Endothelial cell of umbilical vein (primary cell): ENCODE results near the gene GP5.

ENCODE experiments used
- CTCF ChIP-seq, 2 donors: IDR thresholded peaks; 1 replicate in 1 of 2; 2 replicates in 1 of 2; pipeline ENCODE4 v1.5.1; 2011; ENCODE audit warnings: low read length in 2 of 2, mild to moderate bottlenecking in 2 of 2, moderate library complexity in 2 of 2, control low read depth in 1 of 2, inconsistent platforms in 1 of 2, low read depth in 1 of 2; ENCODE audit not compliant: insufficient read depth in 1 of 2; ENCODE audit errors: extremely low read depth in 1 of 2
- EZH2 ChIP-seq: IDR thresholded peaks from 2 replicates; pipeline ENCODE4 v1.6.1; 2012; ENCODE audit warnings: borderline replicate concordance, low read depth, mild to moderate bottlenecking, moderate library complexity, low read length, inconsistent platforms; ENCODE audit not compliant: severe bottlenecking
- FOS ChIP-seq: IDR thresholded peaks from 2 replicates; pipeline ENCODE4 v1.6.1; 2011; ENCODE audit warnings: mild to moderate bottlenecking, low read length, moderate library complexity, borderline replicate concordance; ENCODE audit not compliant: insufficient read depth
- GATA2 ChIP-seq: IDR thresholded peaks from 2 replicates; pipeline ENCODE4 v1.7.0; 2011; ENCODE audit warnings: low read depth, mild to moderate bottlenecking, moderate library complexity, mixed read lengths, low read length; ENCODE audit not compliant: insufficient read length, insufficient read depth
- JUN ChIP-seq: IDR thresholded peaks from 2 replicates; pipeline ENCODE4 v1.6.1; 2011; ENCODE audit warnings: borderline replicate concordance, low read depth; ENCODE audit not compliant: insufficient read length, insufficient read depth
- MAX ChIP-seq: IDR thresholded peaks from 2 replicates; pipeline ENCODE4 v1.6.1; 2011; ENCODE audit not compliant: insufficient read depth, insufficient read length
- MYC ChIP-seq: IDR thresholded peaks from one replicate; pipeline ENCODE4 v1.6.1; 2011; ENCODE audit warnings: mild to moderate bottlenecking, low read depth, low read length
- POLR2A ChIP-seq: IDR thresholded peaks from 2 replicates; pipeline ENCODE4 v1.6.1; 2012; ENCODE audit warnings: low read depth, mild to moderate bottlenecking, control low read depth, low read length
- POLR2AphosphoS5 ChIP-seq: IDR thresholded peaks from 2 replicates; pipeline ENCODE4 v1.6.1; 2012; ENCODE audit warnings: low read depth, mild to moderate bottlenecking, control low read depth, low read length, moderate library complexity; ENCODE audit not compliant: insufficient read depth

- no peak for TF ChIP-seq CTCF (IDR thresholded peaks at IDR 0.05; ENCODE audit: extremely low read depth in 1 of 2, insufficient read depth in 1 of 2, low read depth in 1 of 2, low read length in 2 of 2)
- no peak for TF ChIP-seq EZH2
- TF ChIP-seq POLR2AphosphoS5 = no peak
- TF ChIP-seq POLR2A = no peak
- no peak for TF ChIP-seq GATA2
- no peak for TF ChIP-seq MYC
- no peak for TF ChIP-seq MAX
- no peak for TF ChIP-seq FOS
- no peak for TF ChIP-seq JUN
Observed at GRCh38 chr3:194395778-194396538, 3.1 kb downstream of the GP5 start.
